ENCODE results near the gene MTERF1. TPM values are rescaled to one million over a fixed set of nuclear protein-coding genes. Genes with fewer than 3 reads are reported as not detected.

MTERF1 gene
- total and polyA plus RNA-seq, 2 of the 13 experiments (the other 11 are each of a cell fraction or from before 2014, with no cell fraction given) = 5.5 to 19.3 TPM

GRCh38 chr7:91880413-91881241 lies at the start of gene MTERF1 (continued):
- TF ChIP-seq ATAD3A (CRISPR knock-in tag; IDR thresholded peaks at IDR 0.05) = no peak
- no peak; the same call in 1 of the 2 replicates for TF ChIP-seq ZNF512B (CRISPR knock-in tag; IDR thresholded peaks at IDR 0.05; ENCODE audit: borderline replicate concordance)
- TF ChIP-seq MNT (IDR thresholded peaks at IDR 0.05) = peak; percentile 11; the same call in 1 of the 2 replicates
- no peak for TF ChIP-seq ZC3H4 (CRISPR knock-in tag; IDR thresholded peaks at IDR 0.05; ENCODE audit: borderline replicate concordance)
- peak; percentile 50; the same call in 1 of the 2 replicates for TF ChIP-seq RBFOX2 (IDR thresholded peaks at IDR 0.05; ENCODE audit: low read depth, low read length)
- TF ChIP-seq MXD4 (CRISPR knock-in tag; IDR thresholded peaks at IDR 0.05) = no peak
- TF ChIP-seq ZBTB49 (CRISPR knock-in tag; IDR thresholded peaks at IDR 0.05; ENCODE audit: borderline replicate concordance) = no peak
- no peak for TF ChIP-seq ZBTB46 (CRISPR knock-in tag; IDR thresholded peaks at IDR 0.05; ENCODE audit: borderline replicate concordance)
- TF ChIP-seq TRAFD1 (CRISPR knock-in tag; IDR thresholded peaks at IDR 0.05; ENCODE audit: borderline replicate concordance) = peak; percentile 30; the same call in 1 of the 2 replicates
- no peak for TF ChIP-seq ZEB1 (IDR thresholded peaks at IDR 0.05; ENCODE audit: insufficient replicate concordance, low read depth)
- no peak for TF ChIP-seq CENPBD1 (CRISPR knock-in tag; IDR thresholded peaks at IDR 0.05; ENCODE audit: borderline replicate concordance, low read depth)
- TF ChIP-seq RNF219 (CRISPR knock-in tag; IDR thresholded peaks at IDR 0.05) = no peak
- TF ChIP-seq ZNF563 (CRISPR knock-in tag; IDR thresholded peaks at IDR 0.05) = peak; percentile 67; the same call in 1 of the 2 replicates
